ENCODE results near the gene POLR3A. TPM values are rescaled to one million over a fixed set of nuclear protein-coding genes. Genes with fewer than 3 reads are reported as not detected.

Gene POLR3A
- total RNA-seq, 1 experiment from 2014 or later, result 38.0 TPM

DNA sequence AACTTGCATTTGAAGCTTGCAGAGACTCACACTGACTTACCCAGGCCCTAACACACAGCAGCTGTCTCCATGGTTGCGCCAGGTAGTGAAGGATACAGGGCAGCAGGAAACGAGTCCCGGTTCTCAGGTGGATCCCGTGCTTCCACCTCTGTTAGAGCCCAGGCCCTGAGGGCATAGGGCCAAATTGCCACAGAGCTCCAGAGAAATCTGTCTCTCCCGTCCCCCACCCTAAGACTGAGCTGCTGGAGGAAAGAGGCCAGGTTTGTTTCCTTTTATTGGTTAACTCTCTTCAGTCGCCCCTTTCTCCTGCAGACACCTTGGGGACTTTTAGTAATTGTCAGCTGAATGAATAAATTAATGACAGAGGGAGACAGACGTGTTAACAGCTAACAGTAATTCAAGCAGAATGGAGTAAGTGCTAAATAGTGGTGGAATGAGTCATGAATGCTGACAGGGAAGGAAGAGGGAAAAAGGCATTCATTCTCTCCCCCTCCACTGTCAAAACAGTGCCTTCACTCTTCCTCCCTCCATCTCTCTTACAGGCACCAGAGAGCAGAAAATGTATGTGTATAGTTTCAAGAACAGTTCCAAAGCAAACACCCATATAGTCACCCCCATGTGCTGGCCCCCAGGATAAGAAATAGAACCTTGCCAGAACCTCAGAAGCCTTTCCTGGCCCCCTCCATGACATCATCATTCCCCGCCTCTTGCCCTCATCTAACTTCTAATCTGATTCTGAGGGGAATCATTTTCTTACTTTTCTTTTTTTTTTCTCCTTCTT is 86.0 kb downstream of the POLR3A start:
- Mint-ChIP-seq H3K4me1 (peaks cover 26 to 30% of the 10 kb centered on the region in 2 experiments), H3K27ac (peak overlapping the region; percentile 20 to 51 (median 46); a peak in 4 of 7 replicates), H3K9me3 (no peaks in the 10 kb centered on the region), H3K27me3 (ENCODE audit: low read depth) (peaks cover 1% of the 10 kb centered on the region), H3K4me3 (no peak overlapping the region), H3K36me3 (ENCODE audit: insufficient read depth in 1 of 3, low read depth in 3 of 3) (no peaks in the 10 kb centered on the region; a peak in 1 of 7 replicates)
- H3K56ac ChIP-seq (ENCODE audit: insufficient read length, low read depth, low read length), result no peak overlapping the region
- H3K4me1 ChIP-seq (ENCODE audit: insufficient read depth, low read length), result 0 out of 2 replicates have a peak, but pooled peaks cover 2% of the 10 kb centered on the region
- DNase-seq, result peak; percentile 84
- H3K4ac ChIP-seq (ENCODE audit: low read depth, low read length), result no peak overlapping the region
- WGBS (ENCODE audit: extremely low coverage, insufficient read length, low lambda C conversion rate), result no CpG with 5 or more reads among the region's 8 CpGs
- no peaks in the 10 kb centered on the region for H3K27me3 ChIP-seq (ENCODE audit: insufficient read depth, low read length)
- H3K4me2 ChIP-seq (ENCODE audit: insufficient read depth, insufficient read length, low read length), result no peak overlapping the region
- no peak overlapping the region for H4K91ac ChIP-seq (ENCODE audit: insufficient read length, low read depth, low read length)
- no peaks in the 10 kb centered on the region for H4K20me1 ChIP-seq (ENCODE audit: control insufficient read depth, insufficient read depth, insufficient read length)
- no peak overlapping the region for H2BK5ac ChIP-seq (ENCODE audit: insufficient read length, low read length)
- no peak overlapping the region for H3K27ac ChIP-seq (ENCODE audit: insufficient read length, low read depth, low read length)
- H3K23ac ChIP-seq (ENCODE audit: insufficient read length, low read depth, low read length), result no peak overlapping the region
- H2BK12ac ChIP-seq (ENCODE audit: insufficient read length, low read depth, low read length), result no peak overlapping the region
- no peaks in the 10 kb centered on the region for H3K79me1 ChIP-seq (ENCODE audit: insufficient read depth, low read depth, low read length, poor library complexity, severe bottlenecking)
- no peak overlapping the region for H3T11ph ChIP-seq (ENCODE audit: low read length)
- no peaks in the 10 kb centered on the region for H3K79me2 ChIP-seq (ENCODE audit: insufficient read depth, low read length)
- H3K9me3 ChIP-seq (ENCODE audit: control insufficient read depth, low read depth, low read length), result no peaks in the 10 kb centered on the region
- no peak overlapping the region for H2BK120ac ChIP-seq (ENCODE audit: low read depth, low read length, poor library complexity, severe bottlenecking)
- H2AFZ ChIP-seq (ENCODE audit: low read length), result no peak overlapping the region
- no peaks in the 10 kb centered on the region for H3K23me2 ChIP-seq (ENCODE audit: insufficient read length, low read depth, low read length, poor library complexity, severe bottlenecking)
- H3K18ac ChIP-seq (ENCODE audit: insufficient read length, low read depth, low read length), result no peak overlapping the region
- TF ChIP-seq, protein P1, sequence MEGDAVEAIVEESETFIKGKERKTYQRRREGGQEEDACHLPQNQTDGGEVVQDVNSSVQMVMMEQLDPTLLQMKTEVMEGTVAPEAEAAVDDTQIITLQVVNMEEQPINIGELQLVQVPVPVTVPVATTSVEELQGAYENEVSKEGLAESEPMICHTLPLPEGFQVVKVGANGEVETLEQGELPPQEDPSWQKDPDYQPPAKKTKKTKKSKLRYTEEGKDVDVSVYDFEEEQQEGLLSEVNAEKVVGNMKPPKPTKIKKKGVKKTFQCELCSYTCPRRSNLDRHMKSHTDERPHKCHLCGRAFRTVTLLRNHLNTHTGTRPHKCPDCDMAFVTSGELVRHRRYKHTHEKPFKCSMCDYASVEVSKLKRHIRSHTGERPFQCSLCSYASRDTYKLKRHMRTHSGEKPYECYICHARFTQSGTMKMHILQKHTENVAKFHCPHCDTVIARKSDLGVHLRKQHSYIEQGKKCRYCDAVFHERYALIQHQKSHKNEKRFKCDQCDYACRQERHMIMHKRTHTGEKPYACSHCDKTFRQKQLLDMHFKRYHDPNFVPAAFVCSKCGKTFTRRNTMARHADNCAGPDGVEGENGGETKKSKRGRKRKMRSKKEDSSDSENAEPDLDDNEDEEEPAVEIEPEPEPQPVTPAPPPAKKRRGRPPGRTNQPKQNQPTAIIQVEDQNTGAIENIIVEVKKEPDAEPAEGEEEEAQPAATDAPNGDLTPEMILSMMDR (conservative IDR thresholded peaks at IDR 0.05), result no peak
- H2BK20ac ChIP-seq (ENCODE audit: low read depth, low read length, poor library complexity, severe bottlenecking), result no peak overlapping the region
- no peak overlapping the region for H2BK15ac ChIP-seq (ENCODE audit: low read depth, low read length)
- no peak overlapping the region for H3K9ac ChIP-seq (ENCODE audit: extremely low read depth, insufficient read length, low read length)
- H4K5ac ChIP-seq (ENCODE audit: insufficient read length, low read depth, low read length), result no peak overlapping the region
- H4K8ac ChIP-seq (replicated peaks; ENCODE audit: insufficient read length, low read depth, low read length), result no peak overlapping the region
- no peak overlapping the region; the same call in 1 of the 2 replicates for H3K14ac ChIP-seq (ENCODE audit: insufficient read depth, low read length)
- H2AK5ac ChIP-seq (ENCODE audit: insufficient read length, low read length), result no peak overlapping the region
